Right lobe of liver (tissue), 6 donors: ENCODE measurements around the gene TNFAIP3. TPM values are rescaled to one million over a fixed set of nuclear protein-coding genes. Genes with fewer than 3 reads are reported as not detected.

ENCODE experiments used
- ATAC-seq, 4 donors: fragments of 200-7000 bp; cut with Tn5 transposase; one replicate each; pipeline ENCODE4 v1.9.1; 2020; ENCODE audit warnings: mild to moderate bottlenecking in 4 of 4, moderate library complexity in 4 of 4
- DNase-seq, 3 donors: peaks; one replicate each; pipeline ENCODE4 v3.0.0-alpha.2; 2020
- H3K27ac ChIP-seq, 3 donors: fragments of 200-600 bp; one replicate each; pipeline ENCODE4 v1.8.0; 2022
- H3K27me3 ChIP-seq, 2 donors: fragments of 200-600 bp; one replicate each; pipeline ENCODE4 v1.8.0; 2022
- H3K36me3 ChIP-seq, 4 donors: fragments of 200-600 bp; sonication (generic) in 1 of 4; one replicate each; pipeline versions ENCODE4 v1.5.1 to v1.8.0; 2017 to 2022; ENCODE audit warnings: control low read depth in 1 of 4
- H3K4me1 ChIP-seq, 4 donors: fragments of 200-600 bp; sonication (generic) in 1 of 4; one replicate each; pipeline versions ENCODE4 v1.5.1 to v1.8.0; 2017 to 2022; ENCODE audit warnings: control low read depth in 1 of 4
- H3K4me3 ChIP-seq, 3 donors: fragments of 200-600 bp; one replicate each; pipeline ENCODE4 v1.8.0; 2022
- H3K9me3 ChIP-seq, 4 donors: fragments of 200-600 bp; sonication (generic) in 1 of 4; one replicate each; pipeline versions ENCODE4 v1.5.1 to v1.8.0; 2017 to 2022; ENCODE audit warnings: control low read depth in 1 of 4
- CTCF ChIP-seq, 4 donors: fragments of 200-600 bp in 3 of 4; fragments of 450-650 bp in 1 of 4; IDR thresholded peaks; one replicate each; pipeline versions ENCODE4 v1.5.1 to v1.8.0; 2016 to 2022; ENCODE audit warnings: antibody characterized with exemption in 4 of 4, mild to moderate bottlenecking in 2 of 4
- POLR2A ChIP-seq: fragments of 450-650 bp; IDR thresholded peaks from one replicate; pipeline ENCODE4 v1.6.1; 2017; ENCODE audit warnings: antibody characterized with exemption, mild to moderate bottlenecking
- WGBS: methylation state at CpG from one replicate; pipeline ENCODE4 v1.1.6; 2018; ENCODE audit warnings: low coverage, low lambda C conversion rate; ENCODE audit not compliant: insufficient coverage; ENCODE audit errors: missing lambda C conversion rate; 5-methylcytosine and 5-hydroxymethylcytosine counted together
- intact Hi-C, 2 donors: fragments of 100-400 bp; cut with DNase I; formaldehyde crosslinking; loops; one replicate each; pipeline versions ENCODE4 v1.11.2 to v1.14.1; 2022
- total RNA-seq, 6 experiments: library from RNA; depleted of rRNA in 2 of 6; stranded (reverse); fragments of >200 nt in 2 of 6; fragmentation: NEBNext Ultra II Directional in 3 of 6; extraction: Animal tissue kit (Norgen Biotek cat#: 25700) in 3 of 6; gene quantifications; one replicate each; pipeline versions ENCODE4 v1.1.0 to v1.2.4, GENCODE V29; 2016 to 2023
- donor health status: DM: no; HTN: yes; CAD: no.
- donor health status: DM: no; HTN: no; CAD: no.
- donor health status: DM: no; HTN: no; CAD: no.
- donor health status: DM: no; HTN: yes; CAD: no.
- donor health status: DM: no; HTN: yes; CAD: no.

TNFAIP3 gene
- total RNA-seq, 6 experiments from 2014 or later: 8.3 to 38.1 (median 13.6) TPM

- peak in 1 of 4 donors; percentile 38 for ATAC-seq
- Histone ChIP-seq H3K4me1 (peaks cover 0 to 33% (median 4%) of the 10 kb centered on the region in 4 donors), H3K27me3 (no peaks in the 10 kb centered on the region), H3K36me3 (no peaks in the 10 kb centered on the region), H3K9me3 (no peaks in the 10 kb centered on the region), H3K4me3 (no peak overlapping the region), H3K27ac (peak overlapping the region in 1 of 3 donors; percentile 4)
- no peak for DNase-seq
- TF ChIP-seq CTCF (IDR thresholded peaks at IDR 0.05) (no peak), POLR2A (no peak)
- WGBS: 90% methylated on average over 7 of the region's 7 CpGs
- intact Hi-C loops: no loop called here
These were observed 36.3 kb downstream of the TNFAIP3 start for GRCh38 chr6:137903274-137903932.

GRCh38 chr6:137903933-137904821, 37.1 kb downstream of the TNFAIP3 start:
- Histone ChIP-seq H3K4me1 (peaks cover 0 to 33% (median 4%) of the 10 kb centered on the region in 4 donors), H3K27ac (peak overlapping the region in 2 of 3 donors; percentile 4 to 8), H3K4me3 (no peak overlapping the region), H3K9me3 (no peaks in the 10 kb centered on the region), H3K36me3 (no peaks in the 10 kb centered on the region), H3K27me3 (no peaks in the 10 kb centered on the region)
- ATAC-seq (peak; percentile 53 to 70 (median 60)), DNase-seq (no peak)
- no peak for TF ChIP-seq CTCF (IDR thresholded peaks at IDR 0.05)
- WGBS: 60% methylated on average over 7 of the region's 12 CpGs
- intact Hi-C loops: no loop called here

- Histone ChIP-seq H3K36me3 (no peaks in the 10 kb centered on the region), H3K4me1 (peaks cover 0 to 33% (median 4%) of the 10 kb centered on the region in 4 donors), H3K9me3 (no peaks in the 10 kb centered on the region), H3K4me3 (no peak overlapping the region), H3K27me3 (no peaks in the 10 kb centered on the region), H3K27ac (no peak overlapping the region)
- TF ChIP-seq CTCF (IDR thresholded peaks at IDR 0.05) (no peak), POLR2A (no peak)
- intact Hi-C loops: no loop called here
- DNase-seq: no peak
- peak in 1 of 4 donors; percentile 10 for ATAC-seq
- 59% methylated on average over 11 of the region's 11 CpGs for WGBS
These were observed 38.0 kb downstream of the TNFAIP3 start for GRCh38 chr6:137904822-137905617.

- no peak overlapping the region for H3K4me3 ChIP-seq
- H3K4me1 ChIP-seq: peaks cover 0 to 27% (median 4%) of the 10 kb centered on the region in 4 donors
- 94% methylated on average over 1 of the region's 1 CpG for WGBS
- H3K27ac ChIP-seq: no peak overlapping the region
- DNase-seq (no peak), ATAC-seq (no peak)
- intact Hi-C loops: no loop called here
- TF ChIP-seq CTCF (IDR thresholded peaks at IDR 0.05): no peak
- no peak for TF ChIP-seq POLR2A
- no peaks in the 10 kb centered on the region for H3K27me3 ChIP-seq
- H3K36me3 ChIP-seq: no peaks in the 10 kb centered on the region
- H3K9me3 ChIP-seq: no peaks in the 10 kb centered on the region
These were observed 39.0 kb downstream of the TNFAIP3 start for GRCh38 chr6:137906020-137906472.
